Spinal cord (tissue), 10 donors: Measurements from ENCODE around the gene PRMT2. TPM values are rescaled to one million over a fixed set of nuclear protein-coding genes. Genes with fewer than 3 reads are reported as not detected.
"Not testable (repeated sequence)": the region's sequence is repeated elsewhere in the genome, so short reads cannot be mapped to it uniquely, and the experiment has no call there.

ENCODE experiments used
- DNase-seq, 6 donors: peaks; one replicate each; pipeline versions ENCODE4 v3.0.0 to v3.0.0-alpha.2; 2013 to 2015; ENCODE audit warnings: low spot score in 6 of 6, low read depth in 4 of 6
- H3K27ac ChIP-seq: one replicate; pipeline ENCODE4 v1.5.1; 2013; ENCODE audit warnings: low read depth, low read length, control low read depth
- H3K27me3 ChIP-seq: one replicate; pipeline ENCODE4 v1.6.1; 2013; ENCODE audit warnings: low read length; ENCODE audit not compliant: control insufficient read depth, insufficient read depth
- H3K36me3 ChIP-seq: one replicate; pipeline ENCODE4 v1.6.1; 2013; ENCODE audit warnings: low read length; ENCODE audit not compliant: control insufficient read depth, insufficient read depth
- H3K4me1 ChIP-seq: one replicate; pipeline ENCODE4 v1.6.1; 2013; ENCODE audit warnings: low read length; ENCODE audit not compliant: control insufficient read depth, insufficient read depth
- H3K4me3 ChIP-seq: one replicate; pipeline ENCODE4 v1.5.1; 2013; ENCODE audit warnings: low read depth, low read length, control low read depth
- H3K9me3 ChIP-seq: one replicate; pipeline ENCODE4 v1.6.1; 2013; ENCODE audit warnings: low read length; ENCODE audit not compliant: control insufficient read depth, insufficient read depth
- WGBS: methylation state at CpG from one replicate; pipeline ENCODE4 v1.1.5; 2013; ENCODE audit warnings: missing lambda C conversion rate; ENCODE audit not compliant: insufficient coverage; 5-methylcytosine and 5-hydroxymethylcytosine counted together
- polyA plus RNA-seq, 2 donors: library from polyadenylated mRNA; unstranded; fragments of 120-200 nt; gene quantifications; one replicate each; pipeline ENCODE4 v1.2.1, GENCODE V29; 2013; ENCODE audit not compliant: insufficient read length in 2 of 2
- total RNA-seq, 2 donors: library from RNA; depleted of rRNA in 1 of 2; stranded (reverse); fragments of 120-200 nt in 1 of 2; fragments of >200 nt in 1 of 2; gene quantifications; one replicate each; pipeline versions ENCODE4 v1.2.3 to v1.2.4, GENCODE V29; 2013 to 2014
- donor health status: healthy.

The PRMT2 gene
- total and polyA plus RNA-seq, 4 donors, result 125 to 216 (median 206) TPM

- H3K4me1 ChIP-seq, H3K27ac ChIP-seq, H3K9me3 ChIP-seq, H3K4me3 ChIP-seq, H3K27me3 ChIP-seq, H3K36me3 ChIP-seq, DNase-seq: not testable (repeated sequence)
- no CpG with 5 or more reads among the region's 2 CpGs for WGBS
Measured at GRCh38 chr21:46676542-46676941, 41.1 kb downstream of the PRMT2 start.

DNA sequence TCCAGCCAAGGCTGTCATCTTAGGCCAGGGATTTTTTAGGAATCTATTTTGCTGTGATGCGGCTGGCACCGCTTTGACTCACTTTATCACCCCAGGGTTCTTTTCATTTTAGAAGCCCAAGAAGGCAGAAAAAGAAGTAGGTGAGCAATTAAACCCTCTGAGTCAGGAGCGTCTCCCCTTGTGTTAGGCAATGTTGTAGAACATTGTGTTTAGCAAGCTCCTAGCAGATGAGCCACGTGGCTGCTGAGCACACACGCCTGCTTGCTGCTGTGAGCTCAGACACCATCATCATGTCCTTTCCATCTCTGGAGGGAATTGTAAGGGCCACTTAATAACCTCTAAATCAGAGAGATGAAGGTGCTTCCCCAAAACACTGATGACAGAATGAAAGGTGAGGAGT is 46.1 kb downstream of the PRMT2 start:
- not testable (repeated sequence) for H3K4me3 ChIP-seq, H3K27ac ChIP-seq, H3K4me1 ChIP-seq, H3K36me3 ChIP-seq, H3K9me3 ChIP-seq, H3K27me3 ChIP-seq, DNase-seq
- WGBS, result 40% methylated on average over 2 of the region's 5 CpGs

- not testable (repeated sequence) for H3K36me3 ChIP-seq, H3K4me3 ChIP-seq, DNase-seq, H3K27me3 ChIP-seq, H3K27ac ChIP-seq, H3K4me1 ChIP-seq, H3K9me3 ChIP-seq
- WGBS, result no CpG with 5 or more reads among the region's 81 CpGs
Measured at GRCh38 chr21:46698652-46699051, 63.2 kb downstream of the PRMT2 start.

- not testable (repeated sequence) for H3K4me3 ChIP-seq, H3K4me1 ChIP-seq, H3K27me3 ChIP-seq, H3K27ac ChIP-seq, H3K9me3 ChIP-seq, DNase-seq, H3K36me3 ChIP-seq
- 37% methylated on average over 27 of the region's 69 CpGs for WGBS
Measured at GRCh38 chr21:46699104-46699503, 63.6 kb downstream of the PRMT2 start.

Other genes with a start within 250 kb of the PRMT2 start
- gene DIP2A, start 176.8 kb upstream of the PRMT2 start, total RNA-seq, result 10 to 100 TPM; 41.2 to 44.5 TPM
- 10 to 100 TPM; 42.0 to 69.6 TPM for gene DIP2A, start 176.8 kb upstream of the PRMT2 start, polyA plus RNA-seq
- 100 to 1,000 TPM; 258 to 415 TPM for gene S100B, start 30.6 kb upstream of the PRMT2 start, total RNA-seq
- 100 to 1,000 TPM; 405 to 470 TPM for gene S100B, start 30.6 kb upstream of the PRMT2 start, polyA plus RNA-seq